GM23338 (cell line): ENCODE results near the gene KRT2. TPM values are rescaled to one million over a fixed set of nuclear protein-coding genes. Genes with fewer than 3 reads are reported as not detected.

Source experiments
- ATAC-seq: fragments of 200-7000 bp; cut with Tn5 transposase; 3 replicates; pipeline ENCODE4 v1.9.1; 2020
- DNase-seq: peaks from one replicate; pipeline ENCODE4 v3.0.0-alpha.2; 2015; ENCODE audit warnings: low spot score
- H2AFZ ChIP-seq: fragments of 200-600 bp; sonication (generic); 2 replicates; pipeline ENCODE4 v1.8.0; 2016; ENCODE audit warnings: antibody characterized with exemption, mild to moderate bottlenecking, moderate library complexity
- H3F3A ChIP-seq: fragments of 200-600 bp; sonication (generic); replicated peaks from 2 replicates; pipeline ENCODE4 v1.8.0; 2017; ENCODE audit warnings: antibody characterized with exemption, mixed run types, low read depth
- H3K27ac ChIP-seq: fragments of 200-600 bp; sonication (generic); 2 replicates; pipeline ENCODE4 v1.6.1; 2016; ENCODE audit warnings: low read depth
- H3K27me3 ChIP-seq: fragments of 200-600 bp; sonication (generic); 2 replicates; pipeline ENCODE4 v1.8.0; 2016; ENCODE audit warnings: mild to moderate bottlenecking, mixed run types, moderate library complexity; ENCODE audit not compliant: insufficient read depth
- H3K36me3 ChIP-seq: fragments of 200-600 bp; sonication (generic); 2 replicates; pipeline ENCODE4 v1.8.0; 2016; ENCODE audit warnings: mild to moderate bottlenecking; ENCODE audit not compliant: insufficient read depth
- H3K4me1 ChIP-seq: fragments of 200-600 bp; sonication (generic); 2 replicates; pipeline ENCODE4 v1.8.0; 2016; ENCODE audit warnings: mild to moderate bottlenecking, moderate library complexity; ENCODE audit not compliant: insufficient read depth
- H3K4me2 ChIP-seq: fragments of 200-600 bp; sonication (generic); 2 replicates; pipeline ENCODE4 v1.7.1; 2017; ENCODE audit warnings: mixed run types
- H3K4me3 ChIP-seq: fragments of 200-600 bp; sonication (generic); 2 replicates; pipeline ENCODE4 v1.6.1; 2016; ENCODE audit warnings: mixed run types
- H3K79me2 ChIP-seq: fragments of 200-600 bp; sonication (generic); replicated peaks from 2 replicates; pipeline ENCODE4 v1.8.0; 2017; ENCODE audit warnings: mild to moderate bottlenecking; ENCODE audit not compliant: insufficient read depth
- H3K9me2 ChIP-seq: fragments of 200-600 bp; sonication (generic); 2 replicates; pipeline ENCODE4 v1.8.0; 2017; ENCODE audit not compliant: insufficient read depth
- H4K20me1 ChIP-seq: fragments of 200-600 bp; sonication (generic); replicated peaks from 2 replicates; pipeline ENCODE4 v1.8.0; 2017; ENCODE audit warnings: mild to moderate bottlenecking; ENCODE audit not compliant: insufficient read depth
- H3K27ac Mint-ChIP-seq: 2 replicates; pipeline ENCODE4 v1.8.0; 2020; ENCODE audit warnings: inconsistent platforms, mild to moderate bottlenecking, moderate library complexity, mixed read lengths
- H3K27me3 Mint-ChIP-seq: 3 replicates; pipeline ENCODE4 v1.8.0; 2022; ENCODE audit warnings: low read depth, mild to moderate bottlenecking, moderate library complexity, mixed read lengths, inconsistent platforms; ENCODE audit not compliant: insufficient read depth, poor library complexity
- H3K36me3 Mint-ChIP-seq: 3 replicates; pipeline ENCODE4 v1.8.0; 2021; ENCODE audit warnings: low read depth, mild to moderate bottlenecking, inconsistent platforms, moderate library complexity, mixed read lengths
- H3K4me1 Mint-ChIP-seq: 3 replicates; pipeline ENCODE4 v1.8.0; 2020; ENCODE audit warnings: mild to moderate bottlenecking, inconsistent platforms, mixed read lengths
- H3K4me3 Mint-ChIP-seq: 3 replicates; pipeline ENCODE4 v1.8.0; 2021; ENCODE audit warnings: moderate library complexity, mild to moderate bottlenecking, inconsistent platforms, mixed read lengths
- H3K9me3 Mint-ChIP-seq: 3 replicates; pipeline ENCODE4 v1.8.0; 2020; ENCODE audit warnings: moderate library complexity, mild to moderate bottlenecking, inconsistent platforms, mixed read lengths
- CREB1 ChIP-seq: fragments of 250-450 bp; sonication (Bioruptor Pico); IDR thresholded peaks from 2 replicates; pipeline ENCODE4 v1.5.0; 2020; ENCODE audit warnings: low read depth, mild to moderate bottlenecking, moderate library complexity
- EZH2 ChIP-seq: fragments of 200-600 bp; sonication (generic); IDR thresholded peaks from one replicate; pipeline ENCODE4 v1.8.0; 2017; ENCODE audit warnings: antibody characterized with exemption, mild to moderate bottlenecking, low read depth; ENCODE audit not compliant: unreplicated experiment
- EZH2phosphoT487 ChIP-seq: fragments of 200-600 bp; sonication (generic); IDR thresholded peaks from one replicate; pipeline ENCODE4 v1.8.1; 2018; ENCODE audit warnings: antibody characterized with exemption; ENCODE audit not compliant: unreplicated experiment
- JUNB ChIP-seq: IDR thresholded peaks from one replicate; pipeline ENCODE4 v1.6.1; 2016; ENCODE audit warnings: antibody characterized with exemption; ENCODE audit not compliant: unreplicated experiment
- NANOG ChIP-seq: IDR thresholded peaks from 2 replicates; pipeline ENCODE4 v1.6.1; 2016; ENCODE audit warnings: antibody characterized with exemption, borderline replicate concordance
- POLR2AphosphoS5 ChIP-seq: IDR thresholded peaks from 2 replicates; pipeline ENCODE4 v1.6.1; 2016; ENCODE audit warnings: antibody characterized with exemption, low read depth
- REST ChIP-seq: IDR thresholded peaks from one replicate; pipeline ENCODE4 v1.6.1; 2018; ENCODE audit warnings: antibody characterized with exemption; ENCODE audit not compliant: unreplicated experiment
- STAT1 ChIP-seq: IDR thresholded peaks from one replicate; pipeline ENCODE4 v1.6.1; 2016; ENCODE audit warnings: antibody characterized with exemption; ENCODE audit not compliant: unreplicated experiment
- ZNF114 ChIP-seq: fragments of 250-450 bp; sonication (Bioruptor Pico); IDR thresholded peaks from 2 replicates; pipeline ENCODE4 v1.5.0; 2020; ENCODE audit warnings: mild to moderate bottlenecking, moderate library complexity
- ZNF331 ChIP-seq: fragments of 250-450 bp; sonication (Bioruptor Pico); IDR thresholded peaks from 2 replicates; pipeline ENCODE4 v1.5.0; 2020; ENCODE audit warnings: low read depth, mild to moderate bottlenecking, moderate library complexity
- polyA plus RNA-seq: library from polyadenylated mRNA; unstranded; fragments of >200 nt; fragmentation: Nextera tagmentation; extraction: Ambion mirVana; gene quantifications from 2 replicates; pipeline ENCODE4 v1.2.1, GENCODE V29; 2016
- total RNA-seq: library from RNA; depleted of rRNA; stranded (reverse); fragments of >200 nt; shearing (Covaris generic); gene quantifications from 2 replicates; pipeline ENCODE4 v1.2.3, GENCODE V29; 2014
- TF ChIP-seq, protein P1 (sequence below): IDR thresholded peaks from 2 replicates; pipeline ENCODE4 v1.6.1; 2016; ENCODE audit warnings: antibody characterized with exemption
- TF ChIP-seq, protein P2 (sequence below), 2 experiments: fragments of 200-600 bp in 1 of 2; sonication (generic) in 1 of 2; conservative IDR thresholded peaks; 2 replicates each; pipeline versions ENCODE4 v1.5.1 to v1.6.1; 2016 to 2017; ENCODE audit warnings: antibody characterized with exemption in 2 of 2, low read depth in 2 of 2, mild to moderate bottlenecking in 2 of 2, moderate library complexity in 1 of 2
- TF ChIP-seq, protein P3 (sequence below): fragments of 250-450 bp; sonication (Bioruptor Pico); IDR thresholded peaks from 2 replicates; pipeline ENCODE4 v1.5.0; 2020; ENCODE audit warnings: mild to moderate bottlenecking, moderate library complexity

Gene KRT2
- total and polyA plus RNA-seq, 2 experiments from 2014 or later, result not detected

DNA sequence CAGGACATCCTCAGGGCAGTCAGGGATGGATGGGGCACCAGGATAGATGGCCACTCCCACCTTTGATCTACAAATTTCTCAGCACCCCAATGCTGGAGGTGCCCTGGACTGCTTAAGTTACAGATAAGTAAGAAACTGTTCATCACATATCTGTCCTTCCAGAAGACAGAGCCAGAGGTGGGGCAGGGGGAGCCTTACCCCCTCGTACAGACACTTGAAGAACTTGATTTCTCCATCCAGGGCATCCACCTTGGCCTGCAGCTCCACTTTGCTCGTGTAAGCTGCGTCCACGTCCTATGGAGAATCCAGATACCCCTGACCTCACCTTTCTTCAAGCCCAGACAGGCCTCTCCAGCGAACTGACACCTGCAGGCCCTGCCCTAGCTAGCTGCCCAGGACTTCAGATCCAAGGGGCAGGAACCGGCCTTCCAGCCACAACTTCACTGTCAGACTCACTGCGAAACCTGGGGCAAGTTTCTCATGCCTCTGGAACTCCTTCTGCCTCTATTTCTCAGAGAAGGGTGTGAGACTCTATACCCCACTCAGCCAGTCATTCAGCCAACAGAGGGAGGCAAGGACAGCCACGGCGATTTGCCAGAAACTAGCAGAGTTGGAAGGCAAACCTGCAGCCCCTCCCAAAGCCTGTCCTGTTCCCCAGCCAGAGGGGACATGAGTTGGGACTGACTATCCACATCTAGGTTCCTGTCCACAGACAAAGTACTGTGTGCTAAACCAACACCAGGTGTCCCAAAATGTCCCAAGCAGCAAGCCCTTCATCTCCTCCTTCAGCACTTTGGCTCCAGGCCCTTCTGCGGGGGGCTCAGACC lies 37.4 kb downstream of the KRT2 start:
- H3F3A ChIP-seq, result no peaks in the 10 kb centered on the region
- TF ChIP-seq EZH2phosphoT487 (no peak), REST (no peak), NANOG (no peak), ZNF114 (CRISPR knock-in tag) (no peak), POLR2AphosphoS5 (no peak), CREB1 (CRISPR knock-in tag) (no peak), STAT1 (no peak), JUNB (no peak), EZH2 (no peak), ZNF331 (CRISPR knock-in tag) (no peak)
- TF ChIP-seq, protein P1, sequence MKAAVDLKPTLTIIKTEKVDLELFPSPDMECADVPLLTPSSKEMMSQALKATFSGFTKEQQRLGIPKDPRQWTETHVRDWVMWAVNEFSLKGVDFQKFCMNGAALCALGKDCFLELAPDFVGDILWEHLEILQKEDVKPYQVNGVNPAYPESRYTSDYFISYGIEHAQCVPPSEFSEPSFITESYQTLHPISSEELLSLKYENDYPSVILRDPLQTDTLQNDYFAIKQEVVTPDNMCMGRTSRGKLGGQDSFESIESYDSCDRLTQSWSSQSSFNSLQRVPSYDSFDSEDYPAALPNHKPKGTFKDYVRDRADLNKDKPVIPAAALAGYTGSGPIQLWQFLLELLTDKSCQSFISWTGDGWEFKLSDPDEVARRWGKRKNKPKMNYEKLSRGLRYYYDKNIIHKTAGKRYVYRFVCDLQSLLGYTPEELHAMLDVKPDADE, result no peak
- TF ChIP-seq, protein P2, sequence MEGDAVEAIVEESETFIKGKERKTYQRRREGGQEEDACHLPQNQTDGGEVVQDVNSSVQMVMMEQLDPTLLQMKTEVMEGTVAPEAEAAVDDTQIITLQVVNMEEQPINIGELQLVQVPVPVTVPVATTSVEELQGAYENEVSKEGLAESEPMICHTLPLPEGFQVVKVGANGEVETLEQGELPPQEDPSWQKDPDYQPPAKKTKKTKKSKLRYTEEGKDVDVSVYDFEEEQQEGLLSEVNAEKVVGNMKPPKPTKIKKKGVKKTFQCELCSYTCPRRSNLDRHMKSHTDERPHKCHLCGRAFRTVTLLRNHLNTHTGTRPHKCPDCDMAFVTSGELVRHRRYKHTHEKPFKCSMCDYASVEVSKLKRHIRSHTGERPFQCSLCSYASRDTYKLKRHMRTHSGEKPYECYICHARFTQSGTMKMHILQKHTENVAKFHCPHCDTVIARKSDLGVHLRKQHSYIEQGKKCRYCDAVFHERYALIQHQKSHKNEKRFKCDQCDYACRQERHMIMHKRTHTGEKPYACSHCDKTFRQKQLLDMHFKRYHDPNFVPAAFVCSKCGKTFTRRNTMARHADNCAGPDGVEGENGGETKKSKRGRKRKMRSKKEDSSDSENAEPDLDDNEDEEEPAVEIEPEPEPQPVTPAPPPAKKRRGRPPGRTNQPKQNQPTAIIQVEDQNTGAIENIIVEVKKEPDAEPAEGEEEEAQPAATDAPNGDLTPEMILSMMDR (conservative IDR thresholded peaks at IDR 0.05; ENCODE audit: low read depth in 2 of 2), result no peak
- TF ChIP-seq, protein P3, sequence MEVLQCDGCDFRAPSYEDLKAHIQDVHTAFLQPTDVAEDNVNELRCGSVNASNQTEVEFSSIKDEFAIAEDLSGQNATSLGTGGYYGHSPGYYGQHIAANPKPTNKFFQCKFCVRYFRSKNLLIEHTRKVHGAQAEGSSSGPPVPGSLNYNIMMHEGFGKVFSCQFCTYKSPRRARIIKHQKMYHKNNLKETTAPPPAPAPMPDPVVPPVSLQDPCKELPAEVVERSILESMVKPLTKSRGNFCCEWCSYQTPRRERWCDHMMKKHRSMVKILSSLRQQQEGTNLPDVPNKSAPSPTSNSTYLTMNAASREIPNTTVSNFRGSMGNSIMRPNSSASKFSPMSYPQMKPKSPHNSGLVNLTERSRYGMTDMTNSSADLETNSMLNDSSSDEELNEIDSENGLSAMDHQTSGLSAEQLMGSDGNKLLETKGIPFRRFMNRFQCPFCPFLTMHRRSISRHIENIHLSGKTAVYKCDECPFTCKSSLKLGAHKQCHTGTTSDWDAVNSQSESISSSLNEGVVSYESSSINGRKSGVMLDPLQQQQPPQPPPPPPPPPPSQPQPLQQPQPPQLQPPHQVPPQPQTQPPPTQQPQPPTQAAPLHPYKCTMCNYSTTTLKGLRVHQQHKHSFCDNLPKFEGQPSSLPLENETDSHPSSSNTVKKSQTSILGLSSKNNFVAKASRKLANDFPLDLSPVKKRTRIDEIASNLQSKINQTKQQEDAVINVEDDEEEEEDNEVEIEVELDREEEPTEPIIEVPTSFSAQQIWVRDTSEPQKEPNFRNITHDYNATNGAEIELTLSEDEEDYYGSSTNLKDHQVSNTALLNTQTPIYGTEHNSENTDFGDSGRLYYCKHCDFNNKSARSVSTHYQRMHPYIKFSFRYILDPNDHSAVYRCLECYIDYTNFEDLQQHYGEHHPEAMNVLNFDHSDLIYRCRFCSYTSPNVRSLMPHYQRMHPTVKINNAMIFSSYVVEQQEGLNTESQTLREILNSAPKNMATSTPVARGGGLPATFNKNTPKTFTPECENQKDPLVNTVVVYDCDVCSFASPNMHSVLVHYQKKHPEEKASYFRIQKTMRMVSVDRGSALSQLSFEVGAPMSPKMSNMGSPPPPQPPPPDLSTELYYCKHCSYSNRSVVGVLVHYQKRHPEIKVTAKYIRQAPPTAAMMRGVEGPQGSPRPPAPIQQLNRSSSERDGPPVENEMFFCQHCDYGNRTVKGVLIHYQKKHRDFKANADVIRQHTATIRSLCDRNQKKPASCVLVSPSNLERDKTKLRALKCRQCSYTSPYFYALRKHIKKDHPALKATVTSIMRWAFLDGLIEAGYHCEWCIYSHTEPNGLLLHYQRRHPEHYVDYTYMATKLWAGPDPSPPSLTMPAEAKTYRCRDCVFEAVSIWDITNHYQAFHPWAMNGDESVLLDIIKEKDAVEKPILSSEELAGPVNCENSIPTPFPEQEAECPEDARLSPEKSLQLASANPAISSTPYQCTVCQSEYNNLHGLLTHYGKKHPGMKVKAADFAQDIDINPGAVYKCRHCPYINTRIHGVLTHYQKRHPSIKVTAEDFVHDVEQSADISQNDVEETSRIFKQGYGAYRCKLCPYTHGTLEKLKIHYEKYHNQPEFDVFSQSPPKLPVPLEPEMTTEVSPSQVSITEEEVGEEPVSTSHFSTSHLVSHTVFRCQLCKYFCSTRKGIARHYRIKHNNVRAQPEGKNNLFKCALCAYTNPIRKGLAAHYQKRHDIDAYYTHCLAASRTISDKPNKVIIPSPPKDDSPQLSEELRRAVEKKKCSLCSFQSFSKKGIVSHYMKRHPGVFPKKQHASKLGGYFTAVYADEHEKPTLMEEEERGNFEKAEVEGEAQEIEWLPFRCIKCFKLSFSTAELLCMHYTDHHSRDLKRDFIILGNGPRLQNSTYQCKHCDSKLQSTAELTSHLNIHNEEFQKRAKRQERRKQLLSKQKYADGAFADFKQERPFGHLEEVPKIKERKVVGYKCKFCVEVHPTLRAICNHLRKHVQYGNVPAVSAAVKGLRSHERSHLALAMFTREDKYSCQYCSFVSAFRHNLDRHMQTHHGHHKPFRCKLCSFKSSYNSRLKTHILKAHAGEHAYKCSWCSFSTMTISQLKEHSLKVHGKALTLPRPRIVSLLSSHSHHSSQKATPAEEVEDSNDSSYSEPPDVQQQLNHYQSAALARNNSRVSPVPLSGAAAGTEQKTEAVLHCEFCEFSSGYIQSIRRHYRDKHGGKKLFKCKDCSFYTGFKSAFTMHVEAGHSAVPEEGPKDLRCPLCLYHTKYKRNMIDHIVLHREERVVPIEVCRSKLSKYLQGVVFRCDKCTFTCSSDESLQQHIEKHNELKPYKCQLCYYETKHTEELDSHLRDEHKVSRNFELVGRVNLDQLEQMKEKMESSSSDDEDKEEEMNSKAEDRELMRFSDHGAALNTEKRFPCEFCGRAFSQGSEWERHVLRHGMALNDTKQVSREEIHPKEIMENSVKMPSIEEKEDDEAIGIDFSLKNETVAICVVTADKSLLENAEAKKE (CRISPR knock-in tag), result no peak
- no peak overlapping the region for H3K27ac Mint-ChIP-seq
- DNase-seq (no peak), ATAC-seq (no peak)
- no peaks in the 10 kb centered on the region for H4K20me1 ChIP-seq
- no peaks in the 10 kb centered on the region for H3K79me2 ChIP-seq
- no peak overlapping the region for H3K4me2 ChIP-seq
- H2AFZ ChIP-seq, result no peak overlapping the region
- H3K27me3 ChIP-seq, result no peaks in the 10 kb centered on the region
- no peak overlapping the region for H3K27ac ChIP-seq
- no peaks in the 10 kb centered on the region for H3K4me1 ChIP-seq
- peaks cover 5% of the 10 kb centered on the region for H3K27me3 Mint-ChIP-seq
- no peaks in the 10 kb centered on the region for H3K36me3 ChIP-seq
- no peak overlapping the region for H3K4me3 Mint-ChIP-seq
- H3K9me2 ChIP-seq, result no peaks in the 10 kb centered on the region
- no peak overlapping the region for H3K4me3 ChIP-seq
- no peaks in the 10 kb centered on the region for H3K4me1 Mint-ChIP-seq
- no peaks in the 10 kb centered on the region for H3K9me3 Mint-ChIP-seq
- no peaks in the 10 kb centered on the region for H3K36me3 Mint-ChIP-seq
